ENCODE results near the gene SH3TC1. TPM values are rescaled to one million over a fixed set of nuclear protein-coding genes. Genes with fewer than 3 reads are reported as not detected.
A peak's percentile ranks its signal among the peaks of the same experiment; 100 is the strongest.

The SH3TC1 gene
- total and polyA plus RNA-seq, 2 of the 13 experiments (the other 11 are each of a cell fraction or from before 2014, with no cell fraction given): 14.9 to 21.8 TPM

DNA sequence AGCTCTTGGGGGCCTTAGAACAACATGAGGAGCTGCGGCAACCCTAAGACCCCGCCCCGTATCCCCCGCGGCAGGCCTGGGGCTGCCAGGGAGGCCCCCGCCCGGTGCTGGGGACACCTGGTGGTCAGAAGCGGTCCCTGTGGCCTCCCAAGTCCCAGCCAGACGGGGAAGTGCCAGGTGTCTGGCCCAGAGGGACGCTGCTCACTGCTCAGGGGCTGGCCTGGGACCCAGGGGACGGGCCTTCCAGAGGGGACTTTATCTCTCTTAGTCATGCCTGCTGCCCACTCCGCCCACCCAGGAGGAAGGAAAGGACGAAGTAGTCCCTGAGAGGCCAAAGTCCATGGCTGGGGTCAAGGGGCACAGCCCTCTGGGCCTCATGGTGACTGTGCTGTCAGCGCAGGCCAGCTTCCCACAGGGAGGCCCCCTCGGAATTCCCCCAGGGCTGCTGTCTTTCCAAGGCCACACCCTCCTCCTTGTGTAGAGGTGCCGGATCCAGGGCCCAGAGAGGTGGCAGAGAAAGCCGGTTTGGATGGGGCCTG, 39.5 kb downstream of the SH3TC1 start:
- peak; percentile 82 for ATAC-seq
- 13% methylated on average over 3 of the region's 17 CpGs for WGBS (ENCODE audit: low lambda C conversion rate)
- CTCF ChIA-PET (ENCODE audit: low intra/inter-chr PET ratio, low total read pairs): interaction anchor here (0.8 to 1.3 kb wide), 4 partner anchors 49 to 165 kb away, joined by 3 read pairs; no protein-coding TSS in a partner anchor
- no peak overlapping the region for H3K4me3 ChIP-seq (replicated peaks in 1 of 3; ENCODE audit: insufficient read depth in 1 of 3, low read depth in 2 of 3, low read length in 3 of 3)
- no peak overlapping the region for H2AFZ ChIP-seq (ENCODE audit: low read length)
- FAIRE-seq: peak; percentile 63
- no peaks in the 10 kb centered on the region for H3K79me2 ChIP-seq (ENCODE audit: insufficient read depth, low read length)
- H3K27me3 ChIP-seq (ENCODE audit: control insufficient read depth in 1 of 2, insufficient read depth in 2 of 2, low read length in 2 of 2): no peaks in the 10 kb centered on the region
- no TSS peak for BruUV-seq (replicated peaks)
- no peaks in the 10 kb centered on the region for H3K9me3 ChIP-seq (ENCODE audit: low read length)
- H3K36me3 ChIP-seq (replicated peaks in 1 of 2; ENCODE audit: control insufficient read depth in 1 of 2, insufficient read depth in 2 of 2, low read length in 2 of 2): peaks cover 19 to 50% of the 10 kb centered on the region in 2 experiments
- H3K9ac ChIP-seq (ENCODE audit: insufficient read depth, low read depth, low read length): 0 out of 2 replicates have a peak overlapping the region, but pooled peaks have one; percentile 13
- H3K4me2 ChIP-seq (ENCODE audit: low read depth, low read length): peak overlapping the region; percentile 38; the same call in 1 of the 2 replicates
- H3K4me1 ChIP-seq (ENCODE audit: insufficient read depth, low read length): peaks cover 42% of the 10 kb centered on the region
- H3K27ac ChIP-seq (ENCODE audit: extremely low read length, insufficient read depth, low read length): peak overlapping the region; percentile 63
- peaks cover 9% of the 10 kb centered on the region; the same call in 1 of the 2 replicates for H4K20me1 ChIP-seq (ENCODE audit: insufficient read depth, low read length)
- in situ Hi-C loops (cut with HindIII; ENCODE audit: extremely low pct_ligation_motif_present, low pct_unique_long_range_greater_than_20kb): no loop called here
- DNase-seq (ENCODE audit: low spot score): peak; percentile 72
- intact Hi-C loops (cut with micrococcal nuclease; ENCODE audit: unreplicated experiment): loop anchor here (1.0 kb wide), 1 partner anchor 61 kb away; no protein-coding TSS in a partner anchor
- POLR2A ChIA-PET: interaction anchor here (1.2 to 1.4 kb wide), 4 partner anchors 11 to 62 kb away, joined by 3 to 7 read pairs (median 4); no protein-coding TSS in a partner anchor
- TF ChIP-seq RXRA (CRISPR knock-in tag; IDR thresholded peaks at IDR 0.05): peak; percentile 76
- peak; percentile 74 for TF ChIP-seq PATZ1 (CRISPR knock-in tag; IDR thresholded peaks at IDR 0.05)
- TF ChIP-seq MTA1 (CRISPR knock-in tag; IDR thresholded peaks at IDR 0.05; ENCODE audit: borderline replicate concordance): peak; percentile 79; the same call in 1 of the 2 replicates
- TF ChIP-seq LCORL (IDR thresholded peaks at IDR 0.05): no peak
- peak; percentile 62; the same call in 1 of the 2 replicates for TF ChIP-seq LCORL (CRISPR knock-in tag; IDR thresholded peaks at IDR 0.05)
- TF ChIP-seq, protein P1, sequence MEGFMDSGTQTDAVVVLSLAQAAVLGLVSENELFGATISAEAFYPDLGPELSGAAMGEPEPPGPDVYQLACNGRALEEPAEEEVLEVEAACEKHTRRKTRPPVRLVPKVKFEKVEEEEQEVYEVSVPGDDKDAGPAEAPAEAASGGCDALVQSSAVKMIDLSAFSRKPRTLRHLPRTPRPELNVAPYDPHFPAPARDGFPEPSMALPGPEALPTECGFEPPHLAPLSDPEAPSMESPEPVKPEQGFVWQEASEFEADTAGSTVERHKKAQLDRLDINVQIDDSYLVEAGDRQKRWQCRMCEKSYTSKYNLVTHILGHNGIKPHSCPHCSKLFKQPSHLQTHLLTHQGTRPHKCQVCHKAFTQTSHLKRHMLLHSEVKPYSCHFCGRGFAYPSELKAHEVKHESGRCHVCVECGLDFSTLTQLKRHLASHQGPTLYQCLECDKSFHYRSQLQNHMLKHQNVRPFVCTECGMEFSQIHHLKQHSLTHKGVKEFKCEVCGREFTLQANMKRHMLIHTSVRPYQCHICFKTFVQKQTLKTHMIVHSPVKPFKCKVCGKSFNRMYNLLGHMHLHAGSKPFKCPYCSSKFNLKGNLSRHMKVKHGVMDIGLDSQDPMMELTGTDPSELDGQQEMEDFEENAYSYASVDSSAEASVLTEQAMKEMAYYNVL (CRISPR knock-in tag; IDR thresholded peaks at IDR 0.05; ENCODE audit: borderline replicate concordance): no peak
- TF ChIP-seq RCOR2 (CRISPR knock-in tag; IDR thresholded peaks at IDR 0.05): peak; percentile 26; the same call in 1 of the 2 replicates
- TF ChIP-seq PBX3 (CRISPR knock-in tag; IDR thresholded peaks at IDR 0.05; ENCODE audit: borderline replicate concordance): no peak
- peak; percentile 65; the same call in 1 of the 2 replicates for TF ChIP-seq PITX1 (CRISPR knock-in tag; IDR thresholded peaks at IDR 0.05)
- peak; percentile 72 for TF ChIP-seq SALL1 (CRISPR knock-in tag; IDR thresholded peaks at IDR 0.05)
- peak; percentile 93 for TF ChIP-seq NR2C2 (CRISPR knock-in tag; IDR thresholded peaks at IDR 0.05; ENCODE audit: borderline replicate concordance)
- TF ChIP-seq ADNP (CRISPR knock-in tag; IDR thresholded peaks at IDR 0.05): no peak
- TF ChIP-seq ZNF687 (CRISPR knock-in tag; IDR thresholded peaks at IDR 0.05): peak; percentile 80
- 0 out of 2 replicates have a peak, but pooled peaks have one; percentile 34 for TF ChIP-seq ZNF335 (CRISPR knock-in tag; IDR thresholded peaks at IDR 0.05)
- peak; percentile 75; the same call in 1 of the 2 replicates for TF ChIP-seq MEF2D (CRISPR knock-in tag; IDR thresholded peaks at IDR 0.05)

Measured in HepG2 (cell line).